Peyer's patch (tissue), 4 donors: Measurements from ENCODE around the gene NDUFV3.

ENCODE experiments used
- POLR2A ChIP-seq, 2 donors: fragments of 450-650 bp; IDR thresholded peaks; one replicate each; pipeline ENCODE4 v1.5.1; 2017; ENCODE audit warnings: antibody characterized with exemption in 2 of 2, mild to moderate bottlenecking in 2 of 2, moderate library complexity in 2 of 2
- TF ChIP-seq, protein P1 (sequence below), 6 experiments: fragments of 450-650 bp in 4 of 6; fragments of 200-600 bp in 2 of 6; sonication (generic) in 1 of 6; IDR thresholded peaks; one replicate each; pipeline ENCODE4 v1.5.1; 2017 to 2019; ENCODE audit warnings: antibody characterized with exemption in 6 of 6, mild to moderate bottlenecking in 3 of 6, moderate library complexity in 1 of 6

DNA sequence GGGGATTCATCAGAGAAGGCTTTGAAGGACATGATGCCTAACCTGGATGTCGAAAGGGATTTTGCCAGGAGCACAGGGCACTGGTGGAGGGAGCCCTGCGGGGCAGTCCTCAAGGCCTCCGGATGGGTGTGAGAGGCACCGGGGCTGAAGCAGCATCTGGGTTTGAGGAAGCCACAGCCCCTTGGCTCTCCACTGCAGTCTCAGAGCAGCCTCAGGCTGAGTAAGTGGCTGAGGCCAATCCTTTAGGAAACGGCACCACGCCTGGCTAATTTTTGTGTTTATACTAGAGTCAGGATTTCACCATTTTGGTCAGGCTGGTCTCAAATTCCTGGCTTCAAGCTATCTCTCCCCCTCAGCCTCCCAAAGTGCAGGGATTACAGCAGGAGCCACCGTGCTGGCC lies 20.4 kb downstream of the NDUFV3 start:
- TF ChIP-seq, protein P1, sequence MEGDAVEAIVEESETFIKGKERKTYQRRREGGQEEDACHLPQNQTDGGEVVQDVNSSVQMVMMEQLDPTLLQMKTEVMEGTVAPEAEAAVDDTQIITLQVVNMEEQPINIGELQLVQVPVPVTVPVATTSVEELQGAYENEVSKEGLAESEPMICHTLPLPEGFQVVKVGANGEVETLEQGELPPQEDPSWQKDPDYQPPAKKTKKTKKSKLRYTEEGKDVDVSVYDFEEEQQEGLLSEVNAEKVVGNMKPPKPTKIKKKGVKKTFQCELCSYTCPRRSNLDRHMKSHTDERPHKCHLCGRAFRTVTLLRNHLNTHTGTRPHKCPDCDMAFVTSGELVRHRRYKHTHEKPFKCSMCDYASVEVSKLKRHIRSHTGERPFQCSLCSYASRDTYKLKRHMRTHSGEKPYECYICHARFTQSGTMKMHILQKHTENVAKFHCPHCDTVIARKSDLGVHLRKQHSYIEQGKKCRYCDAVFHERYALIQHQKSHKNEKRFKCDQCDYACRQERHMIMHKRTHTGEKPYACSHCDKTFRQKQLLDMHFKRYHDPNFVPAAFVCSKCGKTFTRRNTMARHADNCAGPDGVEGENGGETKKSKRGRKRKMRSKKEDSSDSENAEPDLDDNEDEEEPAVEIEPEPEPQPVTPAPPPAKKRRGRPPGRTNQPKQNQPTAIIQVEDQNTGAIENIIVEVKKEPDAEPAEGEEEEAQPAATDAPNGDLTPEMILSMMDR (IDR thresholded peaks at IDR 0.05), result no peak
- TF ChIP-seq POLR2A (IDR thresholded peaks at IDR 0.05), result no peak
